ENCODE measurements around the gene BCAR1.

GRCh38 chr16:75226550-75227360 is 24.7 kb downstream of the BCAR1 start:
- TF ChIP-seq CTCF (conservative IDR thresholded peaks at IDR 0.05; ENCODE audit: low read length) (no peak), EZH2phosphoT487 (IDR thresholded peaks at IDR 0.05; ENCODE audit: borderline replicate concordance) (no peak)
